ENCODE measurements around the gene CARD10. TPM values are rescaled to one million over a fixed set of nuclear protein-coding genes. Genes with fewer than 3 reads are reported as not detected.

The CARD10 gene
- total RNA-seq, 2 donors from 2014 or later: 20.3 to 24.4 TPM

GRCh38 chr22:37489983-37490382 lies 29.2 kb downstream of the CARD10 start:
- DNase-seq: no peak
- 92 to 96% methylated on average over 10 of the region's 10 CpGs for WGBS, 2 experiments (ENCODE audit: insufficient coverage in 1 of 2, insufficient read length in 1 of 2)
- no peaks in the 10 kb centered on the region for H3K9me3 Mint-ChIP-seq
- H3K27ac Mint-ChIP-seq: no peak overlapping the region
- H3K9me3 ChIP-seq (ENCODE audit: control insufficient read depth, low read length): no peaks in the 10 kb centered on the region
- no peak overlapping the region for H3K4me3 Mint-ChIP-seq
- no peak for TF ChIP-seq CTCF (conservative IDR thresholded peaks at IDR 0.05)
- no peak overlapping the region for H3K4me3 ChIP-seq (ENCODE audit: low read length)
- no peak overlapping the region for H3K27ac ChIP-seq (ENCODE audit: low read depth, low read length)
- H3K27me3 ChIP-seq (ENCODE audit: control insufficient read depth, insufficient read depth, low read length, poor library complexity, severe bottlenecking): no peaks in the 10 kb centered on the region
- H3K36me3 ChIP-seq (ENCODE audit: control insufficient read depth, insufficient read depth, low read length): no peaks in the 10 kb centered on the region
- peaks cover 4% of the 10 kb centered on the region for H3K4me1 ChIP-seq (ENCODE audit: control insufficient read depth, insufficient read depth, low read length)
- peaks cover 4% of the 10 kb centered on the region for H3K27me3 Mint-ChIP-seq (ENCODE audit: insufficient read depth)
- H3K4me1 Mint-ChIP-seq: peaks cover 25% of the 10 kb centered on the region
- peaks cover 19% of the 10 kb centered on the region for H3K36me3 Mint-ChIP-seq (ENCODE audit: low read depth)
- no peak overlapping the region for H3K9ac ChIP-seq (ENCODE audit: extremely low read depth, low read length, poor library complexity, severe bottlenecking)

- H3K27me3 ChIP-seq (ENCODE audit: control insufficient read depth, insufficient read depth, low read length, poor library complexity, severe bottlenecking): no peaks in the 10 kb centered on the region
- H3K27ac ChIP-seq (ENCODE audit: low read depth, low read length): no peak overlapping the region
- 83 to 92% methylated on average over 9 to 15 of the region's 15 CpGs for WGBS, 2 experiments (ENCODE audit: insufficient coverage in 1 of 2, insufficient read length in 1 of 2)
- no peak for TF ChIP-seq CTCF (conservative IDR thresholded peaks at IDR 0.05)
- no peaks in the 10 kb centered on the region for H3K9me3 ChIP-seq (ENCODE audit: control insufficient read depth, low read length)
- peaks cover 28% of the 10 kb centered on the region for H3K4me1 Mint-ChIP-seq
- no peak overlapping the region for H3K4me3 ChIP-seq (ENCODE audit: low read length)
- no peaks in the 10 kb centered on the region for H3K36me3 ChIP-seq (ENCODE audit: control insufficient read depth, insufficient read depth, low read length)
- no peak for DNase-seq
- H3K4me1 ChIP-seq (ENCODE audit: control insufficient read depth, insufficient read depth, low read length): peaks cover 4% of the 10 kb centered on the region
- H3K9ac ChIP-seq (ENCODE audit: extremely low read depth, low read length, poor library complexity, severe bottlenecking): no peak overlapping the region
- H3K36me3 Mint-ChIP-seq (ENCODE audit: low read depth): peaks cover 17% of the 10 kb centered on the region
- no peaks in the 10 kb centered on the region for H3K9me3 Mint-ChIP-seq
- H3K27ac Mint-ChIP-seq: no peak overlapping the region
- peaks cover 4% of the 10 kb centered on the region for H3K27me3 Mint-ChIP-seq (ENCODE audit: insufficient read depth)
- no peak overlapping the region for H3K4me3 Mint-ChIP-seq
These were observed 30.7 kb downstream of the CARD10 start for GRCh38 chr22:37488337-37489135.

GRCh38 chr22:37487571-37487970 lies 31.6 kb downstream of the CARD10 start:
- 85 to 89% methylated on average over 3 to 4 of the region's 4 CpGs for WGBS, 2 experiments (ENCODE audit: insufficient coverage in 1 of 2, insufficient read length in 1 of 2)
- Mint-ChIP-seq H3K4me1 (peaks cover 26% of the 10 kb centered on the region), H3K9me3 (no peaks in the 10 kb centered on the region), H3K27ac (no peak overlapping the region), H3K27me3 (ENCODE audit: insufficient read depth) (peaks cover 4% of the 10 kb centered on the region), H3K4me3 (no peak overlapping the region), H3K36me3 (ENCODE audit: low read depth) (peaks cover 11% of the 10 kb centered on the region)
- Histone ChIP-seq H3K27me3 (ENCODE audit: control insufficient read depth, insufficient read depth, low read length, poor library complexity, severe bottlenecking) (no peaks in the 10 kb centered on the region), H3K9ac (ENCODE audit: extremely low read depth, low read length, poor library complexity, severe bottlenecking) (no peak overlapping the region), H3K4me1 (ENCODE audit: control insufficient read depth, insufficient read depth, low read length) (peaks cover 4% of the 10 kb centered on the region), H3K27ac (ENCODE audit: low read depth, low read length) (no peak overlapping the region), H3K9me3 (ENCODE audit: control insufficient read depth, low read length) (no peaks in the 10 kb centered on the region), H3K36me3 (ENCODE audit: control insufficient read depth, insufficient read depth, low read length) (no peaks in the 10 kb centered on the region), H3K4me3 (ENCODE audit: low read length) (no peak overlapping the region)
- DNase-seq: no peak
- no peak for TF ChIP-seq CTCF (conservative IDR thresholded peaks at IDR 0.05)
